ENCODE results near the gene FEZF2.

The FEZF2 gene

GRCh38 chr3:62372621-62373041 lies 719 bp downstream of the FEZF2 start:
- no peak for DNase-seq (ENCODE audit: low read depth)

- no peak for DNase-seq (ENCODE audit: low read depth)
These were observed 1.4 kb downstream of the FEZF2 start for GRCh38 chr3:62371720-62372591.

- no peak for DNase-seq (ENCODE audit: low read depth)
These were observed 2.3 kb downstream of the FEZF2 start for GRCh38 chr3:62370858-62371719.

- no peak for DNase-seq (ENCODE audit: low read depth)
These were observed 3.1 kb downstream of the FEZF2 start for GRCh38 chr3:62370112-62370857.

GRCh38 chr3:62369476-62369743 lies 3.9 kb downstream of the FEZF2 start:
- DNase-seq (ENCODE audit: low read depth), result no peak

GRCh38 chr3:62368705-62369475 lies 4.5 kb downstream of the FEZF2 start:
- no peak for DNase-seq (ENCODE audit: low read depth)

- no peak for DNase-seq (ENCODE audit: low read depth)
These were observed 5.1 kb downstream of the FEZF2 start for GRCh38 chr3:62368290-62368704.

- no peak for DNase-seq (ENCODE audit: low read depth)
These were observed 5.6 kb downstream of the FEZF2 start for GRCh38 chr3:62367763-62368195.

- DNase-seq (ENCODE audit: low read depth), result no peak
These were observed 7.2 kb downstream of the FEZF2 start for GRCh38 chr3:62366126-62366484.

GRCh38 chr3:62365391-62366125 lies 7.8 kb downstream of the FEZF2 start:
- DNase-seq (ENCODE audit: low read depth), result no peak

GRCh38 chr3:62364191-62364590 lies 9.2 kb downstream of the FEZF2 start:
- no peak for DNase-seq (ENCODE audit: low read depth)

GRCh38 chr3:62363275-62363674 lies 10.1 kb downstream of the FEZF2 start:
- no peak for DNase-seq (ENCODE audit: low read depth)

GRCh38 chr3:62361824-62362223 lies 11.5 kb downstream of the FEZF2 start:
- no peak for DNase-seq (ENCODE audit: low read depth)

- DNase-seq (ENCODE audit: low read depth), result no peak
These were observed 12.1 kb downstream of the FEZF2 start for GRCh38 chr3:62361261-62361660.

GRCh38 chr3:62359531-62359930 lies 13.8 kb downstream of the FEZF2 start:
- DNase-seq (ENCODE audit: low read depth), result no peak

GRCh38 chr3:62356356-62356755 lies 17.0 kb downstream of the FEZF2 start:
- no peak for DNase-seq (ENCODE audit: low read depth)

GRCh38 chr3:62355703-62356102 lies 17.6 kb downstream of the FEZF2 start:
- DNase-seq (ENCODE audit: low read depth), result no peak

- no peak for DNase-seq (ENCODE audit: low read depth)
These were observed 29.6 kb downstream of the FEZF2 start for GRCh38 chr3:62343755-62344154.

GRCh38 chr3:62335196-62335595 lies 38.2 kb downstream of the FEZF2 start:
- DNase-seq (ENCODE audit: low read depth), result no peak

- peak; percentile 12 for DNase-seq (ENCODE audit: low read depth)
These were observed 40.5 kb downstream of the FEZF2 start for GRCh38 chr3:62332835-62333244.

GRCh38 chr3:62332017-62332416 lies 41.3 kb downstream of the FEZF2 start:
- DNase-seq (ENCODE audit: low read depth), result no peak
